ENCODE measurements around the gene CTDSP2.
A peak's percentile ranks its signal among the peaks of the same experiment; 100 is the strongest.
"Not testable (repeated sequence)": the region's sequence is repeated elsewhere in the genome, so short reads cannot be mapped to it uniquely, and the experiment has no call there.

The CTDSP2 gene

GRCh38 chr12:57850854-57851430 is 4.4 kb upstream of the CTDSP2 start:
- no peak overlapping the region for H3K4me3 ChIP-seq (ENCODE audit: low read depth, low read length)
- TF ChIP-seq CTCF (IDR thresholded peaks at IDR 0.05; ENCODE audit: borderline replicate concordance, insufficient read depth, low read depth, low read length) = 0 out of 2 replicates have a peak, but pooled peaks have one; percentile 4

GRCh38 chr12:57849447-57849846 is 2.9 kb upstream of the CTDSP2 start:
- not testable (repeated sequence) for H3K4me3 ChIP-seq (ENCODE audit: low read depth, low read length)

DNA sequence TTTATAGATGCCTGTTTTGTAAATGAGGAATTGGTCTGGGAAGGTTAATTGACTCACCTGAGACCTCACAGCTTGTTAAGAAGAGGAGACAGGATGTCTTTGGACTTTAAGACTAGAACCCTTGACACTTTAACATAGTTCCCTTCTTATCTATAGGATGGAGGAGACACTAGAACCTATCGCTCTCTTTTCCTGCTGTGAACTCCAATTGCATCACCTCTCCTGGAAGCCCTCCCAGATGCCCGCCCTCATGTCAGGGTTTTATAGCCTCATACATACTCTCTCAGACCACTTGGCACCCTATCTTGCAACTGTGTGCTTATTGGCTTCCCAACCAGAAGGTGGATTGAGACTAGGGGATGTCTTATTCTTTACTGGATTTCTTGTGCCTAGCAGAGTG is 2.5 kb upstream of the CTDSP2 start:
- H3K4me3 ChIP-seq (ENCODE audit: low read depth, low read length) = no peak overlapping the region
- no peak for TF ChIP-seq CTCF (IDR thresholded peaks at IDR 0.05; ENCODE audit: borderline replicate concordance, insufficient read depth, low read depth, low read length)

GRCh38 chr12:57848208-57848607 is 1.7 kb upstream of the CTDSP2 start:
- TF ChIP-seq CTCF (IDR thresholded peaks at IDR 0.05; ENCODE audit: borderline replicate concordance, insufficient read depth, low read depth, low read length) = no peak
- no peak overlapping the region for H3K4me3 ChIP-seq (ENCODE audit: low read depth, low read length)

GRCh38 chr12:57846285-57846576 is 298 bp downstream of the CTDSP2 start:
- H3K4me3 ChIP-seq (ENCODE audit: low read depth, low read length) = peak overlapping the region; percentile 99
- TF ChIP-seq CTCF (IDR thresholded peaks at IDR 0.05; ENCODE audit: borderline replicate concordance, insufficient read depth, low read depth, low read length) = no peak

- no peak for TF ChIP-seq CTCF (IDR thresholded peaks at IDR 0.05; ENCODE audit: borderline replicate concordance, insufficient read depth, low read depth, low read length)
- H3K4me3 ChIP-seq (ENCODE audit: low read depth, low read length) = peak overlapping the region; percentile 99
Observed at GRCh38 chr12:57845478-57846284, 848 bp downstream of the CTDSP2 start.

GRCh38 chr12:57844709-57845477 is 1.6 kb downstream of the CTDSP2 start:
- peak overlapping the region; percentile 99 for H3K4me3 ChIP-seq (ENCODE audit: low read depth, low read length)
- TF ChIP-seq CTCF (IDR thresholded peaks at IDR 0.05; ENCODE audit: borderline replicate concordance, insufficient read depth, low read depth, low read length) = no peak

All from GM12875 (cell line).